HFFc6 (cell line): ENCODE results near the gene CLEC11A. TPM values are rescaled to one million over a fixed set of nuclear protein-coding genes. Genes with fewer than 3 reads are reported as not detected.

ENCODE experiments used
- DNase-seq: peaks from one replicate; pipeline ENCODE4 v3.0.0-alpha.2; 2018
- H3K27ac Mint-ChIP-seq: 2 replicates; pipeline ENCODE4 v1.8.0; 2020; ENCODE audit warnings: mild to moderate bottlenecking, mixed read lengths
- H3K27me3 Mint-ChIP-seq: 2 replicates; pipeline ENCODE4 v1.8.0; 2021; ENCODE audit warnings: mild to moderate bottlenecking, moderate library complexity, mixed read lengths; ENCODE audit not compliant: insufficient read depth
- H3K36me3 Mint-ChIP-seq: 2 replicates; pipeline ENCODE4 v1.8.0; 2021; ENCODE audit warnings: low read depth, mixed read lengths
- H3K4me1 Mint-ChIP-seq: 2 replicates; pipeline ENCODE4 v1.8.0; 2020; ENCODE audit warnings: low read depth, mixed read lengths
- H3K4me3 Mint-ChIP-seq: 2 replicates; pipeline ENCODE4 v1.8.0; 2020; ENCODE audit warnings: mild to moderate bottlenecking, moderate library complexity, mixed read lengths
- H3K9me3 Mint-ChIP-seq: 2 replicates; pipeline ENCODE4 v1.8.0; 2020; ENCODE audit warnings: mild to moderate bottlenecking, mixed read lengths
- CTCF ChIP-seq: fragments of 200-600 bp; sonication (generic); IDR thresholded peaks from 2 replicates; pipeline ENCODE4 v1.5.0; 2021; ENCODE audit warnings: antibody characterized with exemption, mild to moderate bottlenecking
- total RNA-seq, 6 experiments: library from RNA; stranded (reverse); fragmentation: NEBNext Ultra II Directional; extraction: Animal tissue kit (Norgen Biotek cat#: 25700); gene quantifications; 2 replicates in 1 of 6; 3 replicates in 5 of 6; pipeline ENCODE4 v1.2.3, GENCODE V29; 2021

Gene CLEC11A
- total RNA-seq, 6 experiments from 2014 or later = 140 to 182 (median 164) TPM

- no peak for DNase-seq
- H3K27ac Mint-ChIP-seq = no peak overlapping the region
- H3K27me3 Mint-ChIP-seq = peaks cover 22% of the 10 kb centered on the region
- H3K4me3 Mint-ChIP-seq = no peak overlapping the region
- no peaks in the 10 kb centered on the region for H3K36me3 Mint-ChIP-seq
- no peaks in the 10 kb centered on the region for H3K4me1 Mint-ChIP-seq
- no peaks in the 10 kb centered on the region for H3K9me3 Mint-ChIP-seq
- TF ChIP-seq CTCF = no peak
Observed at GRCh38 chr19:50695251-50696093, 27.7 kb upstream of the CLEC11A start.

- no peak for DNase-seq
- Mint-ChIP-seq H3K36me3 (no peaks in the 10 kb centered on the region), H3K4me3 (no peak overlapping the region), H3K27me3 (peaks cover 22% of the 10 kb centered on the region), H3K4me1 (no peaks in the 10 kb centered on the region), H3K27ac (no peak overlapping the region), H3K9me3 (no peaks in the 10 kb centered on the region)
- no peak for TF ChIP-seq CTCF
Observed at GRCh38 chr19:50696094-50696483, 27.1 kb upstream of the CLEC11A start.

- TF ChIP-seq CTCF = no peak
- no peaks in the 10 kb centered on the region for H3K36me3 Mint-ChIP-seq
- H3K4me1 Mint-ChIP-seq = no peaks in the 10 kb centered on the region
- no peak overlapping the region for H3K27ac Mint-ChIP-seq
- no peak for DNase-seq
- H3K9me3 Mint-ChIP-seq = no peaks in the 10 kb centered on the region
- H3K4me3 Mint-ChIP-seq = no peak overlapping the region
- peaks cover 24% of the 10 kb centered on the region for H3K27me3 Mint-ChIP-seq
Observed at GRCh38 chr19:50697414-50698124, 25.6 kb upstream of the CLEC11A start.

- H3K36me3 Mint-ChIP-seq = no peaks in the 10 kb centered on the region
- no peak overlapping the region for H3K27ac Mint-ChIP-seq
- TF ChIP-seq CTCF = no peak
- no peak overlapping the region for H3K4me3 Mint-ChIP-seq
- peaks cover 18% of the 10 kb centered on the region for H3K27me3 Mint-ChIP-seq
- peaks cover 17% of the 10 kb centered on the region for H3K4me1 Mint-ChIP-seq
- H3K9me3 Mint-ChIP-seq = no peaks in the 10 kb centered on the region
- no peak for DNase-seq
Observed at GRCh38 chr19:50701367-50701985, 21.7 kb upstream of the CLEC11A start.

GRCh38 chr19:50702158-50702870, 20.9 kb upstream of the CLEC11A start:
- H3K4me1 Mint-ChIP-seq = peaks cover 17% of the 10 kb centered on the region
- TF ChIP-seq CTCF = no peak
- DNase-seq = no peak
- peaks cover 15% of the 10 kb centered on the region for H3K27me3 Mint-ChIP-seq
- no peaks in the 10 kb centered on the region for H3K9me3 Mint-ChIP-seq
- H3K27ac Mint-ChIP-seq = no peak overlapping the region; the same call in 1 of the 2 replicates
- no peaks in the 10 kb centered on the region for H3K36me3 Mint-ChIP-seq
- H3K4me3 Mint-ChIP-seq = no peak overlapping the region; the same call in 1 of the 2 replicates
